MM.1S (cell line): Measurements from ENCODE around the gene CNKSR3.

Source experiments
- EZH2 ChIP-seq: fragments of 300-600 bp; sonication (generic); optimal IDR thresholded peaks from 2 replicates; pipeline ENCODE3; 2017; ENCODE audit warnings: low read depth, mild to moderate bottlenecking, antibody characterized with exemption, low read length, mixed read lengths
- TF ChIP-seq, protein P1 (sequence below): fragments of 300-600 bp; sonication (generic); IDR thresholded peaks from 2 replicates; pipeline ENCODE4 v1.5.1; 2016; ENCODE audit warnings: antibody characterized with exemption, low read length, mixed read lengths

DNA sequence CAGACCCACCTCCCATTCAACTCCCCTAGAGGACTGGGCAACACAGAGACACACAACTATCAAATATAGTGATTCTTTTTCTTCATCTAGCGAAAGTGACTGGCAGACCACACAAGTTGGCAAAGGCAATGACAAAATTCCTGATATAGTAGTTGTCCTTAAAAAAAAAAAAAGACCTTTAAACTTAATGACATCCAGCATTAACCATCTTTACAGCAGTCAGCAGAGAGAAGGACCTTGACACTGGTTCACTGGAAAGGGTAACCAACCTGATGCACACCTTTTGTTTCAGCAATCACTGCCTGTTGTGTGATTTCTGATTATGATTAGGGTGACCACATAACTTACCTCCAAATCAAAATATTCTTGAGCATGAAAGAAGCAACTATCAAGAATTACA is 1.7 kb upstream of the CNKSR3 start:
- no peak for TF ChIP-seq EZH2
- TF ChIP-seq, protein P1, sequence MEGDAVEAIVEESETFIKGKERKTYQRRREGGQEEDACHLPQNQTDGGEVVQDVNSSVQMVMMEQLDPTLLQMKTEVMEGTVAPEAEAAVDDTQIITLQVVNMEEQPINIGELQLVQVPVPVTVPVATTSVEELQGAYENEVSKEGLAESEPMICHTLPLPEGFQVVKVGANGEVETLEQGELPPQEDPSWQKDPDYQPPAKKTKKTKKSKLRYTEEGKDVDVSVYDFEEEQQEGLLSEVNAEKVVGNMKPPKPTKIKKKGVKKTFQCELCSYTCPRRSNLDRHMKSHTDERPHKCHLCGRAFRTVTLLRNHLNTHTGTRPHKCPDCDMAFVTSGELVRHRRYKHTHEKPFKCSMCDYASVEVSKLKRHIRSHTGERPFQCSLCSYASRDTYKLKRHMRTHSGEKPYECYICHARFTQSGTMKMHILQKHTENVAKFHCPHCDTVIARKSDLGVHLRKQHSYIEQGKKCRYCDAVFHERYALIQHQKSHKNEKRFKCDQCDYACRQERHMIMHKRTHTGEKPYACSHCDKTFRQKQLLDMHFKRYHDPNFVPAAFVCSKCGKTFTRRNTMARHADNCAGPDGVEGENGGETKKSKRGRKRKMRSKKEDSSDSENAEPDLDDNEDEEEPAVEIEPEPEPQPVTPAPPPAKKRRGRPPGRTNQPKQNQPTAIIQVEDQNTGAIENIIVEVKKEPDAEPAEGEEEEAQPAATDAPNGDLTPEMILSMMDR, result no peak
